Femur (tissue), 1 donor: ENCODE data around the gene MAD1L1.

Experiments used
- DNase-seq: peaks from one replicate; pipeline ENCODE4 v3.0.0-alpha.2; 2017

MAD1L1 gene

GRCh38 chr7:2112261-2113198 is 120.2 kb downstream of the MAD1L1 start:
- no peak for DNase-seq

DNA sequence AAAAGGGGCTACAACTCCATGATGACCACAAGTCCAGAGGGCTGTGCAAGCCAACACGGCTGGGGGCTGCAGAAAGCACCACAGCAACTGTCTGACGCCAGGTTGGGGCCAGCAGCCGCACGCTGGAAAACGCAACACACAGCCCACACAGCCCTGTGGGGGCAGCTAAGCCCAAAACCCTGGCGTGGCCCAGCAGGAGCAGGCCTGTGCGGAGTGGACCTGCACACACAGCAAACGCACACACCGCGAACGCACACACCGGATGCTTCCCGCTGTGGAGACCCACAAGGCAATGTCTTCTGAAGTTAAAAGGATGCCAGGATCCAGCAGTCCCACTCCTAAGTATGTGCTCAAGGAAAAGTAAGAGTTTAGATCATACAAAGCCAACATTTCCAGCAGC is 121.2 kb downstream of the MAD1L1 start:
- DNase-seq: no peak

DNA sequence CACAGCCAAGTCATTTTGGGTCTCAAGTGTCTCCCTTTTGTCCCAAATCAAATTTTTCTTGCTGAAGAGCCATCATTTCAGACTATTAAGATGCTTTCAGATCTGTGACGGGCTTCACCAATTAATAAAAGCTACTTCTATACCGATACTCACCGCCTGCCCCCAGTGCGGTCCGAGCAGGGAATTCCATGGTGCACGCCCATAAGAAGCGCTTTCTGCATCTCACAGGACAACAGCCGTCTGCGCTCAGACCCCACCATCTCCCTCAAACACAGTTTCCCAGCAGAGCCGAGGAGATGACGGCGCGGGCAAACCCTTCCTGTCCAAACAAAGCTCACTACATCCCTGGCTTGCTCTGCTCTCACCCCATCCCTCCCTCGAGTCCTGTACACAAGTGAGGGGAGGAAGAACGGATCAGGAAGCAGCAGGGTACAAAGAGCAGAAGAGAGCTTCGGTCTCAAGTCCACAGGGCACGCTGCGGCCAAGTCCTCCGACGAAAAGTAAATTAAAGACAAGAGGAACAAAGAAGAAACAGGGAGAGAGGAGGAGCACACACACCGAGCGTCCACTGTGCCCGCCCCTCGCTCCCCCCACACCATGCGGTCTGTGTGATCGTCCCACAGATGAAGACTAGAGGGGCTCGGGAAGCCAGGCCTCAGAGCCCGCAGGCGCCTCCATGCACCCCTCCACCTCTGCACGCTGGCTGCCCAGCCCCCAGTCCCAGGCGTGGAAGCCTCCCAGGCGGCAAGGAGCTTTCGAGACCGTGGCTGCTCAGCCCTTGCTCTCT is 121.9 kb downstream of the MAD1L1 start:
- DNase-seq: no peak

GRCh38 chr7:2109936-2110609 is 122.7 kb downstream of the MAD1L1 start:
- no peak for DNase-seq

GRCh38 chr7:2109251-2109872 is 123.4 kb downstream of the MAD1L1 start:
- DNase-seq: no peak

GRCh38 chr7:2108501-2109250 is 124.1 kb downstream of the MAD1L1 start:
- no peak for DNase-seq

DNA sequence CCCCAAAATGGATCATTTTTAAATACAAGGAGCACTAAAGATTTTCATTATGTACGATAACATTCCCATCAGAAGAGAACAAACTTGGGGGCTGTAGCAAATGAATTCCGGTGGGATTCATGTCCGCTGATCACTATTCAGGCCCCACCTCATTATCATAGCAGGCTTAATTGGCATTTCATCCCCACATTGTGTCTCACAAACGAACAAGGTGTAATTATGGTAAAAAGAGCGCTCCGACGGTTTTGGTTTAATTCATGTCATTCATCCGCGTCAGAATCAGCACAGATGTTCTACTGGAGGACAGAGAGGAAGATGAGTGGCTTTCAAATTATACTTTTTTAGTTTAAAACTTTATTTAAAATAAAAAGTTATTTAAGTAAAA is 124.7 kb downstream of the MAD1L1 start:
- DNase-seq: no peak

- DNase-seq: peak; percentile 64
Observed at GRCh38 chr7:2107386-2108070, 125.2 kb downstream of the MAD1L1 start.

DNA sequence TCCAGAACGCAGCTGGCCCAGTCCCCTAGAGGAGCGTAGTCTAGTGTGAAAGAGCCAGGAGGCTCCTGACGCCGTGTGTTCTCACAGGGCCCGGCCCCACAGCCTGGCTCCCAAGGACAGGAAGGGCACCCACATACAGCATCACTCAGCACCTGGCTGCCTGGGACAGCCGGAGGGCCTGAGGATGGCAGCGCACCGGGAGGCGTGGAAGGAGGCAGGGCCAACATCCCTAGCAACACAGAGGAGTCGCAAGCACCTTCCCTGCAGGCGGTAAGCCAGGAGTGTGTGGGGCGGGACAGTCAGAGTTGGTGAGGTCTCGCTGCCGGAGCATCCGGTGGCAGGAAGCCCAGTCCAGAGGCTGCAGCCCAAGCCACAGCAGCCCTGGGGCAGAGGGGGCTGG is 125.8 kb downstream of the MAD1L1 start:
- peak; percentile 85 for DNase-seq

- no peak for DNase-seq
Observed at GRCh38 chr7:2106440-2106839, 126.3 kb downstream of the MAD1L1 start.

DNA sequence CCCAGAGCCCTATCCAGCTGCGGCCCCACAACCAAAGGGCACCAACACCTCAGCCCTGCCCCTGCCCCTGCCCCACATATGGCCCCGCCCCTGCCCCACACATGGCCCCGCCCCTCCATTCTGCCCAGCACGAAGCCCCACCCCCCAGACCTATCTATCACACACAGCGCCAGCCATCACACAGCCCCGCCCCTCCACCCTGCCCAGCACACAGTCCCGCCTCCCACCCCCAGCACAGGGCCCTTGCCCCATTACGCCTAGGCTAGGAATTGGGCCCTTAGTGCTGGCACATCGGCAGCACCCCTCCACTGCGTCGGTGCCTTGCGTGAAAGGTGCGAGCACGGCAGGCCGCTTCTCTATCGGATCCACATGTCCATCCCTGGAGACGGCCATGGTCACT is 126.8 kb downstream of the MAD1L1 start:
- DNase-seq: no peak

- no peak for DNase-seq
Observed at GRCh38 chr7:2105280-2105679, 127.5 kb downstream of the MAD1L1 start.

GRCh38 chr7:2104716-2105115 is 128.0 kb downstream of the MAD1L1 start:
- no peak for DNase-seq

DNA sequence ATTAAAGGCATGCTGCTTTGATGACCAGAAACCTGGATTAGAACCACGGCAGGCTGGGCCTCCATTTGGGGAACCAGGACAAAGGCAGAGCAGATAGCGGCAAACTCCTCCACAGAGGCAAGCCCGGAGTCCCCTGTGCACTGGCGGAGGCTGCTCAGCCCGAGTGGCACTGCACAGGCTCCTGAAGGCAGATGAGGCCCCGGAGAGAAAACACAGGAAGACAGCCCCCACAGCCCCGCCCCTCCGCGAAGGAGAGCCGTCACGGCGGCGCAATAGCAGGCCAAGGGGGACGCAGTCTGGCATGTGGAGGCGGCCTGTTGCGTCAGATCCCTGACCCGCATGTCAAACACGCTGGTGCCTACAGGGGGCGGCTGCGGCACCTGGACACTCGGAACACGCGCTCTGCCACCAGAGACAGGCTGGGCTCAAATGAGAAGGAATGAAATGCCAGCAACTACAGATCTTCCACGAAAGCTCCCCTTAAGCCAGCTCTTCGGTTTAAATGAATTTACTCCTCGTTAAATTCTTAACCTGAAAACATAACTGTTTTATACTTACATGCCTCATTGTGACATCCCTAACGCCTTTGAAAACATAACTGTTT is 128.5 kb downstream of the MAD1L1 start:
- DNase-seq: peak; percentile 92

- DNase-seq: no peak
Observed at GRCh38 chr7:2103071-2103898, 129.5 kb downstream of the MAD1L1 start.

DNA sequence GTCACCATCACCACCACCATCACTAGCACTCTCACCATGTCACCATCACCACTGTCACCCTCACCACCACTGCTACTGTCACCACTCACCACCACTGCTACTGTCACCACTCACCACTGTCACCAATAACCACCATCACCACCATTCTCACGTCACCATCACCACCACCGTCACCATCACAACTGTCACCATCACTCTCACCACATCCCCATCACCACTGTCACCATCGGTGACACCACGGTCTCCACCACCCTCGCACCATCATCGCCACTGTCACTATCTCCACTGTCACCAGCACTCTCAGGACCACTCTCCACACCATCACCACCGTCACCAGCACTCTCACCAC is 130.4 kb downstream of the MAD1L1 start:
- DNase-seq: no peak

GRCh38 chr7:2101630-2102374 is 130.9 kb downstream of the MAD1L1 start:
- DNase-seq: no peak

DNA sequence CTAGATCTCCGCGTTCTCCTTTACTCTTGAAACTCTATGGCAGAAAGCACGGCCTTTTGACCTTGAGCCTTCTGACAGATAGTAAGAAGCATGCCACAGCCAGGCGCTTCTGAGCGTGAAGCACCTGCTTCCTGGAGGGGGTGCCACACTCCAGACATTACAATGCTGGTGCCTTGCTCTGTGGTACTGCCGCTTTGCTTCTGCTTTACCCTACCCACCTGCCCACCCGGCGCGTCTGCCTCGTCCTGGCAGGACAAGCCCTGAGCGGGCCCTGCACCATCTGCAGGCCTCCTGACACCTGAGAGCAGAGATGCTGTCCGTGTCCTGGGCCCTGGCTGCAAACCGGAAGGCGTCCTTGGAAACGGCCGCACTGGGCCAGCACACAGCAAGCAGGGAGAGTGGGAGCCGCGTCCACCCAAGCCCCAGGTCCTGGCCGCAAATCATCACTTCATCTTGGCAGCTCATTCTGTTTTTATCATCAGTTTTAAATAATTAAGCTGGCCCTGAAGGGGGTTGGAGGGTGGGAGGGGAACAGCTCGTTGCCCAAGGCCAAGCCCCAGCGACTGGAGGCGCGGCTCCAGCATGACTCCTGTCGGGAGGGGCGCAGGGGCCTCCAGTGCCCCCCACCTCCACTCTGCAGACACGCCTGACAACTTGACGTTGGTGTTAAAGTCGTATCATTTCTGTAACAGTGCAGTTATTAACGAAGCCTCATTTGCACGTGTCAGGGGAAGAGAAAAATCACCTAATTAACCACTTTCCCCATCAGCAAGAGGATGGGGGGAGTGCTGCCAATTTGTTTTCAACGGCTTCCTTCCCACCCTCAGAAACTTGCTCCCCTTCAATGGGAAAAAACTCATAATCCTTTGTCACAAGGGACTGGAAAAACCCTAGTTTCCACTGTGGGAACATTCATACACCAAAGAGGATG is 132.2 kb downstream of the MAD1L1 start:
- DNase-seq: no peak
